Stimulated activated effector memory CD8-positive, alpha-beta T cell treated with anti-CD3 and anti-CD28 coated beads, Interleukin-12 subunit alpha, Interleukin-12 subunit beta, amount 100 ng/mL, for 72 hours (primary cell): ENCODE data around the gene PDLIM1.
A peak's percentile ranks its signal among the peaks of the same experiment; 100 is the strongest.

Source experiments
- ATAC-seq: fragments of 150-1000 bp; cut with Tn5 transposase; 2 replicates; pipeline ENCODE4 v1.10.0; 2021
- DNase-seq, 2 donors: peaks; one replicate each; pipeline ENCODE4 v3.0.0; 2021 to 2022; ENCODE audit warnings: low spot score in 2 of 2
- H3K27ac Mint-ChIP-seq: one replicate; pipeline ENCODE4 v1.8.0; 2022; ENCODE audit warnings: mild to moderate bottlenecking, mixed read lengths
- H3K36me3 Mint-ChIP-seq: one replicate; pipeline ENCODE4 v1.8.0; 2022; ENCODE audit warnings: mild to moderate bottlenecking, mixed read lengths
- H3K4me1 Mint-ChIP-seq: one replicate; pipeline ENCODE4 v1.8.0; 2022; ENCODE audit warnings: mixed read lengths
- H3K4me3 Mint-ChIP-seq: one replicate; pipeline ENCODE4 v1.8.0; 2022; ENCODE audit warnings: mild to moderate bottlenecking, mixed read lengths
- H3K9me3 Mint-ChIP-seq: one replicate; pipeline ENCODE4 v1.8.0; 2022; ENCODE audit warnings: mixed read lengths

Gene PDLIM1

GRCh38 chr10:95304463-95304862, 13.7 kb upstream of the PDLIM1 start:
- Mint-ChIP-seq H3K27ac (no peak overlapping the region), H3K4me3 (no peak overlapping the region), H3K36me3 (no peaks in the 10 kb centered on the region), H3K9me3 (no peaks in the 10 kb centered on the region), H3K4me1 (peaks cover 6% of the 10 kb centered on the region)
- ATAC-seq (no peak), DNase-seq (no peak)

GRCh38 chr10:95303950-95304349, 13.1 kb upstream of the PDLIM1 start:
- Mint-ChIP-seq H3K36me3 (no peaks in the 10 kb centered on the region), H3K4me3 (no peak overlapping the region), H3K9me3 (no peaks in the 10 kb centered on the region), H3K4me1 (peaks cover 6% of the 10 kb centered on the region), H3K27ac (no peak overlapping the region)
- DNase-seq: no peak
- ATAC-seq: no peak

GRCh38 chr10:95303535-95303934, 12.7 kb upstream of the PDLIM1 start:
- ATAC-seq (no peak), DNase-seq (no peak)
- Mint-ChIP-seq H3K36me3 (no peaks in the 10 kb centered on the region), H3K27ac (no peak overlapping the region), H3K4me1 (peaks cover 2% of the 10 kb centered on the region), H3K4me3 (no peak overlapping the region), H3K9me3 (no peaks in the 10 kb centered on the region)

GRCh38 chr10:95300022-95300539, 9.3 kb upstream of the PDLIM1 start:
- ATAC-seq (no peak), DNase-seq (no peak)
- Mint-ChIP-seq H3K9me3 (no peaks in the 10 kb centered on the region), H3K36me3 (no peaks in the 10 kb centered on the region), H3K27ac (no peak overlapping the region), H3K4me3 (no peak overlapping the region), H3K4me1 (peaks cover 8% of the 10 kb centered on the region)

DNA sequence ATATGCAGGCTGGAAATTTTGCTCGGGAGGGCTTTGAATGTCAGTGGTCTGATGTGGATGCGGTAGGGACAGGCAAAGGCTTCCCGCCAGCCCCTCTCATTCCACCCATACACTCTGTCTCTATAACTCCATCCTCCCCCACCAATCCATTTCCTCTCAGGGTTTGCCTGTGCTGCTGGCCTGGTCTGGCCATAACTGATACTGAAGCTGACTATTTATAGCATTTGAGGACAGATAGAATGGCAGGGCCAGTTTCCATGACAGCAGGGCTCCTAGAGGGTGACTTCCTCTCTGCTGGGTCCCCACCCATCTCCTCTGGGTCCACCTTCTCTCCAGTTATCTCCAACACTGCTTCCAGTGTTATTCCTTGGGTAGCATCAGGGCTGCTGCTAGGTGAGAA, 6.6 kb upstream of the PDLIM1 start:
- DNase-seq (no peak), ATAC-seq (no peak)
- Mint-ChIP-seq H3K27ac (no peak overlapping the region), H3K9me3 (no peaks in the 10 kb centered on the region), H3K36me3 (no peaks in the 10 kb centered on the region), H3K4me1 (peaks cover 16% of the 10 kb centered on the region), H3K4me3 (no peak overlapping the region)

DNA sequence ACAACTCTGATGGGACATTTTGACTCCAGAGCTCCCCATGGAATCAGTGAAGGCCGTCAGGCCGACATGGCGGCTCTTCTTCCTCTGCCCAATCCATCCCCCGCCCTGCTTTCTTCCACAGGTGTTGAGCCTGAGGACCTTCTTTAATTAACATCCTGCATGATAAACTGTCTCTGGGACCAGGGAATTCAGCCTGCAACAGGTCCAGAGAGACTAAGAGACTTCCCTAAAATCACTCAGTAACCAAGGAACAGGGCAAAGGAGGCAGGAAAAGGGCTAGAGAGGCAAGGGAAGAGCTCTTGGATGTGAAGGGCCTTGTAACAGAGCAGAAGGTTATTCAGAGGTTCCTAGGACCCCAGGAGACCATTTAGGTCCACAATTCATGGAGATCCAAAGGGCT, 6.0 kb upstream of the PDLIM1 start:
- Mint-ChIP-seq H3K4me1 (peaks cover 19% of the 10 kb centered on the region), H3K36me3 (no peaks in the 10 kb centered on the region), H3K9me3 (no peaks in the 10 kb centered on the region), H3K4me3 (no peak overlapping the region), H3K27ac (no peak overlapping the region)
- DNase-seq (no peak), ATAC-seq (no peak)

- Mint-ChIP-seq H3K36me3 (no peaks in the 10 kb centered on the region), H3K27ac (no peak overlapping the region), H3K9me3 (no peaks in the 10 kb centered on the region), H3K4me1 (peaks cover 25% of the 10 kb centered on the region), H3K4me3 (peak overlapping the region; percentile 56)
- ATAC-seq: peak; percentile 80
- DNase-seq: peak; percentile 38 to 72
Measured at GRCh38 chr10:95295031-95295755, 4.4 kb upstream of the PDLIM1 start.

GRCh38 chr10:95293631-95294030, 2.8 kb upstream of the PDLIM1 start:
- ATAC-seq (no peak), DNase-seq (no peak)
- Mint-ChIP-seq H3K4me3 (no peak overlapping the region), H3K9me3 (no peaks in the 10 kb centered on the region), H3K27ac (no peak overlapping the region), H3K36me3 (no peaks in the 10 kb centered on the region), H3K4me1 (peaks cover 25% of the 10 kb centered on the region)

GRCh38 chr10:95291365-95292039, 699 bp upstream of the PDLIM1 start:
- no peak overlapping the region for H3K27ac Mint-ChIP-seq
- ATAC-seq (no peak), DNase-seq (no peak)
- peak overlapping the region; percentile 61 for H3K4me3 Mint-ChIP-seq
- no peaks in the 10 kb centered on the region for H3K9me3 Mint-ChIP-seq
- H3K4me1 Mint-ChIP-seq: peaks cover 25% of the 10 kb centered on the region
- H3K36me3 Mint-ChIP-seq: no peaks in the 10 kb centered on the region

- Mint-ChIP-seq H3K27ac (no peak overlapping the region), H3K36me3 (no peaks in the 10 kb centered on the region), H3K9me3 (no peaks in the 10 kb centered on the region), H3K4me1 (peaks cover 16% of the 10 kb centered on the region), H3K4me3 (peak overlapping the region; percentile 61)
- DNase-seq (no peak), ATAC-seq (no peak)
Measured at GRCh38 chr10:95289921-95290421, 832 bp downstream of the PDLIM1 start.

- Mint-ChIP-seq H3K36me3 (no peaks in the 10 kb centered on the region), H3K27ac (no peak overlapping the region), H3K4me1 (peaks cover 9% of the 10 kb centered on the region), H3K9me3 (no peaks in the 10 kb centered on the region), H3K4me3 (peak overlapping the region; percentile 61)
- ATAC-seq (no peak), DNase-seq (no peak)
Measured at GRCh38 chr10:95289003-95289920, 1.5 kb downstream of the PDLIM1 start.

- Mint-ChIP-seq H3K27ac (no peak overlapping the region), H3K4me3 (no peak overlapping the region), H3K9me3 (no peaks in the 10 kb centered on the region), H3K36me3 (no peaks in the 10 kb centered on the region), H3K4me1 (peaks cover 9% of the 10 kb centered on the region)
- ATAC-seq (no peak), DNase-seq (no peak)
Measured at GRCh38 chr10:95288303-95288702, 2.5 kb downstream of the PDLIM1 start.

- no peak for DNase-seq
- no peak overlapping the region for H3K27ac Mint-ChIP-seq
- no peak for ATAC-seq
- H3K9me3 Mint-ChIP-seq: no peaks in the 10 kb centered on the region
- H3K4me1 Mint-ChIP-seq: peaks cover 9% of the 10 kb centered on the region
- no peaks in the 10 kb centered on the region for H3K36me3 Mint-ChIP-seq
- no peak overlapping the region for H3K4me3 Mint-ChIP-seq
Measured at GRCh38 chr10:95287281-95287680, 3.5 kb downstream of the PDLIM1 start.

GRCh38 chr10:95286707-95287106, 4.1 kb downstream of the PDLIM1 start:
- Mint-ChIP-seq H3K4me3 (no peak overlapping the region), H3K36me3 (no peaks in the 10 kb centered on the region), H3K27ac (no peak overlapping the region), H3K9me3 (no peaks in the 10 kb centered on the region), H3K4me1 (peaks cover 6% of the 10 kb centered on the region)
- DNase-seq (no peak), ATAC-seq (no peak)

DNA sequence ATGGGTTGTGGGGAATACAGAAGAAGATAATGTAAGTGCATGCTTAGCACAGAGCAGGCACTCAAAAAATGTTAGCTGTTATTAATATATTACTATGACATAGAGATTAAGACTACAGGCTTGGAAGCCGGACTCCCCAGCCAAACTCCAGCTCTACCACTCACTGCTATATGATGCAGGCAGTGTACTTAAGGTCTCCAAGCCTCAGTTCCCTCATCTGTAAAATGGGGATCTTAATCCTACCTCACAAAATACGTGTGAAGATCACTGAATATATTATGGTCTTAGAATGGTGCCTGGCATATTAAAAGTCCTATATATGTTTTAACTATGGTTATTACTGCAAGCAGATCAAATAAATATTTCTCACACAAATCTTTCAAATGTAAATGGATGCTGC, 5.2 kb downstream of the PDLIM1 start:
- Mint-ChIP-seq H3K4me3 (no peak overlapping the region), H3K4me1 (no peaks in the 10 kb centered on the region), H3K27ac (no peak overlapping the region), H3K9me3 (no peaks in the 10 kb centered on the region), H3K36me3 (no peaks in the 10 kb centered on the region)
- DNase-seq (no peak), ATAC-seq (no peak)
